Right kidney (tissue), 1 donor: Measurements from ENCODE around the gene SCUBE3.

ENCODE experiments used
- DNase-seq: peaks from one replicate; pipeline ENCODE4 v3.0.0-alpha.2; 2016

The SCUBE3 gene

GRCh38 chr6:35267897-35268296 lies 54.1 kb downstream of the SCUBE3 start:
- DNase-seq: no peak

- DNase-seq: no peak
These were observed 58.2 kb downstream of the SCUBE3 start for GRCh38 chr6:35272005-35272404.

GRCh38 chr6:35273822-35274559 lies 60.2 kb downstream of the SCUBE3 start:
- DNase-seq: no peak

- no peak for DNase-seq
These were observed 62.0 kb downstream of the SCUBE3 start for GRCh38 chr6:35275744-35276260.

GRCh38 chr6:35278708-35279107 lies 65.0 kb downstream of the SCUBE3 start:
- no peak for DNase-seq

- DNase-seq: no peak
These were observed 67.1 kb downstream of the SCUBE3 start for GRCh38 chr6:35280903-35281302.

- DNase-seq: no peak
These were observed 68.7 kb downstream of the SCUBE3 start for GRCh38 chr6:35282472-35282871.

- no peak for DNase-seq
These were observed 69.6 kb downstream of the SCUBE3 start for GRCh38 chr6:35283361-35283760.

GRCh38 chr6:35287671-35288396 lies 74.1 kb downstream of the SCUBE3 start:
- no peak for DNase-seq

- no peak for DNase-seq
These were observed 75.1 kb downstream of the SCUBE3 start for GRCh38 chr6:35288834-35289233.

- no peak for DNase-seq
These were observed 77.7 kb downstream of the SCUBE3 start for GRCh38 chr6:35291491-35291890.

GRCh38 chr6:35292494-35292893 lies 78.7 kb downstream of the SCUBE3 start:
- DNase-seq: no peak

- DNase-seq: no peak
These were observed 79.9 kb downstream of the SCUBE3 start for GRCh38 chr6:35293681-35294080.

- no peak for DNase-seq
These were observed 80.7 kb downstream of the SCUBE3 start for GRCh38 chr6:35294308-35294945.

GRCh38 chr6:35295036-35295435 lies 81.3 kb downstream of the SCUBE3 start:
- no peak for DNase-seq

- no peak for DNase-seq
These were observed 82.0 kb downstream of the SCUBE3 start for GRCh38 chr6:35295521-35296315.

GRCh38 chr6:35296931-35297600 lies 83.3 kb downstream of the SCUBE3 start:
- DNase-seq: no peak

- DNase-seq: peak; percentile 66
These were observed 84.1 kb downstream of the SCUBE3 start, which contains the start of gene DEF6 for GRCh38 chr6:35297601-35298481. Gene DEF6 (plus strand): TSS chr6:35297818. CDS start chr6:35297857, 39 bp downstream.

GRCh38 chr6:35298625-35299140 lies 84.9 kb downstream of the SCUBE3 start:
- DNase-seq: no peak

- no peak for DNase-seq
These were observed 85.9 kb downstream of the SCUBE3 start for GRCh38 chr6:35299674-35300073.
